GM12878 (cell line): ENCODE measurements around the gene MACROD2.

Experiments
- ASH2L ChIP-seq: fragments of 300-600, 200-600 bp; sonication (generic); IDR thresholded peaks from 2 replicates; pipeline ENCODE4 v1.6.1; 2017; ENCODE audit warnings: low read depth, mild to moderate bottlenecking, borderline replicate concordance
- EP300 ChIP-seq, 2 experiments: fragments of 150-350 bp in 1 of 2; IDR thresholded peaks; 2 replicates each; pipeline ENCODE4 v1.6.1; 2011 to 2012; ENCODE audit warnings: low read depth in 2 of 2, low read length in 2 of 2, borderline replicate concordance in 1 of 2, improper control_type of control experiment in 1 of 2, inconsistent platforms in 1 of 2; ENCODE audit not compliant: control insufficient read depth in 1 of 2
- KAT2A ChIP-seq: conservative IDR thresholded peaks from 2 replicates; pipeline ENCODE4 v1.6.1; 2011; ENCODE audit warnings: low read depth, low read length; ENCODE audit not compliant: control insufficient read depth
- MYB ChIP-seq: fragments of 150-350 bp; IDR thresholded peaks from 2 replicates; pipeline ENCODE4 v1.6.1; 2014; ENCODE audit warnings: mild to moderate bottlenecking, low read depth, low read length, borderline replicate concordance
- NR2C1 ChIP-seq: fragments of 450-650 bp; IDR thresholded peaks from 2 replicates; pipeline ENCODE4 v1.6.1; 2017; ENCODE audit warnings: antibody characterized with exemption, mild to moderate bottlenecking, moderate library complexity
- NRF1 ChIP-seq: conservative IDR thresholded peaks from 2 replicates; pipeline ENCODE4 v1.6.1; 2011; ENCODE audit warnings: mild to moderate bottlenecking, low read depth, low read length, improper control_type of control experiment
- RCOR1 ChIP-seq: conservative IDR thresholded peaks from 2 replicates; pipeline ENCODE4 v1.6.1; 2012; ENCODE audit warnings: low read depth, low read length, improper control_type of control experiment
- SMC3 ChIP-seq: IDR thresholded peaks from 2 replicates; pipeline ENCODE4 v1.6.1; 2011; ENCODE audit warnings: low read length, improper control_type of control experiment, borderline replicate concordance
- SRF ChIP-seq, 2 experiments: IDR thresholded peaks; 2 replicates each; pipeline ENCODE4 v1.6.1; 2011; ENCODE audit warnings: low read depth in 2 of 2, low read length in 2 of 2, mild to moderate bottlenecking in 1 of 2, moderate library complexity in 1 of 2
- TF ChIP-seq, protein P1 (sequence below), 3 experiments: IDR thresholded peaks in 2 of 3; conservative IDR thresholded peaks in 1 of 3; 2 replicates each; pipeline ENCODE4 v1.5.1; 2011; ENCODE audit warnings: low read depth in 3 of 3, low read length in 3 of 3, mild to moderate bottlenecking in 3 of 3, control low read depth in 2 of 3, moderate library complexity in 2 of 3, inconsistent platforms in 1 of 3, mixed read lengths in 1 of 3; ENCODE audit not compliant: control insufficient read depth in 2 of 3, insufficient read depth in 1 of 3; ENCODE audit errors: extremely low read depth in 1 of 3

DNA sequence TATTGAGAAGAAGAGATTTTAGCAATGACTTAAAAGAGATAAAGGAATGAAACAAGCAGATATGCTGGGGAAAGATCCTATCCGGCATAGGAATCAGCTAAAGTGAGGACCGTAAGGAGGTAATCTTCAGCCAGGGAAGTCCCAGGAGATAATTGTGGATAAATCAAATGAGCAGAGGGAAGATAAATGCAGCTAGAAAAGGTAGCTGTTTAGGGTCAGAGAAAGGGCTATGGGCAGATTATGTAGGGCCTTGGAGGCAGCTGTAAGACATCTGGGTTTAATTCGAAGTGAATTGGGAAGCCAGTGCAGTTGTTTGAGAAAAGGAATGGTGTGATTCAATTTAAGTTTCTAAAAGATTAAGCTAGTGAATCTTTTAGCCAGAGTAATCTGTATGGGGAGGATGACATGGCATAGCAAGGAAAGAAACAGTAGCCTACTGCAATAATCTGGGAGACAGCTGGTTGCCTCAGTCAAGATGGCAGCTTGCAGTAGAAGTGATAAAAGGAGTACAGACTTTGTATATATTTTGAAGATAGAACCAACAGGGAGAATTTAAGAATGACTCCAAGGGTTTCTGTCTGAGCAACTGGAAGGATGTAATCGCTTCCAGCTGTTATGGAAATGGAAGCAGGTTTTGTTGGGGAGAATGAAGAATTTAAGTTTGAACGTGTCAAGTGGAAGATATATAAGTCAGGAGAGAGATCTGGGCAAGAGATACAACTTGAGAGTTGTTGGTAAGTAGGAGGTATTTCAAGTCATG is 894.4 kb downstream of the MACROD2 start:
- TF ChIP-seq SMC3 (no peak), KAT2A (no peak), EP300 (IDR thresholded peaks at IDR 0.05; ENCODE audit: borderline replicate concordance in 1 of 2, control insufficient read depth in 1 of 2, low read depth in 2 of 2, low read length in 2 of 2) (no peak), RCOR1 (no peak), NR2C1 (no peak), SRF (IDR thresholded peaks at IDR 0.05; ENCODE audit: low read depth in 2 of 2, low read length in 2 of 2) (no peak), ASH2L (no peak), MYB (no peak), NRF1 (no peak)
- TF ChIP-seq, protein P1, sequence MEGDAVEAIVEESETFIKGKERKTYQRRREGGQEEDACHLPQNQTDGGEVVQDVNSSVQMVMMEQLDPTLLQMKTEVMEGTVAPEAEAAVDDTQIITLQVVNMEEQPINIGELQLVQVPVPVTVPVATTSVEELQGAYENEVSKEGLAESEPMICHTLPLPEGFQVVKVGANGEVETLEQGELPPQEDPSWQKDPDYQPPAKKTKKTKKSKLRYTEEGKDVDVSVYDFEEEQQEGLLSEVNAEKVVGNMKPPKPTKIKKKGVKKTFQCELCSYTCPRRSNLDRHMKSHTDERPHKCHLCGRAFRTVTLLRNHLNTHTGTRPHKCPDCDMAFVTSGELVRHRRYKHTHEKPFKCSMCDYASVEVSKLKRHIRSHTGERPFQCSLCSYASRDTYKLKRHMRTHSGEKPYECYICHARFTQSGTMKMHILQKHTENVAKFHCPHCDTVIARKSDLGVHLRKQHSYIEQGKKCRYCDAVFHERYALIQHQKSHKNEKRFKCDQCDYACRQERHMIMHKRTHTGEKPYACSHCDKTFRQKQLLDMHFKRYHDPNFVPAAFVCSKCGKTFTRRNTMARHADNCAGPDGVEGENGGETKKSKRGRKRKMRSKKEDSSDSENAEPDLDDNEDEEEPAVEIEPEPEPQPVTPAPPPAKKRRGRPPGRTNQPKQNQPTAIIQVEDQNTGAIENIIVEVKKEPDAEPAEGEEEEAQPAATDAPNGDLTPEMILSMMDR (IDR thresholded peaks at IDR 0.05 in 2 of 3, conservative IDR thresholded peaks at IDR 0.05 in 1 of 3; ENCODE audit: control insufficient read depth in 2 of 3, extremely low read depth in 1 of 3, insufficient read depth in 1 of 3, low read depth in 3 of 3, low read length in 3 of 3): no peak
